DOHH2 (cell line): Measurements from ENCODE around the gene ABCD3.

ENCODE experiments used
- EZH2phosphoT487 ChIP-seq: fragments of 200-600 bp; sonication (generic); IDR thresholded peaks from 2 replicates; pipeline ENCODE4 v1.6.1; 2017; ENCODE audit warnings: borderline replicate concordance, mild to moderate bottlenecking, antibody characterized with exemption, low read length, moderate library complexity, mixed read lengths
- TF ChIP-seq, protein P1 (sequence below): fragments of 200-600 bp; sonication (generic); IDR thresholded peaks from one replicate; pipeline ENCODE4 v1.5.1; 2014; ENCODE audit warnings: antibody characterized with exemption, mild to moderate bottlenecking, low read depth, low read length; ENCODE audit not compliant: poor library complexity, severe bottlenecking

DNA sequence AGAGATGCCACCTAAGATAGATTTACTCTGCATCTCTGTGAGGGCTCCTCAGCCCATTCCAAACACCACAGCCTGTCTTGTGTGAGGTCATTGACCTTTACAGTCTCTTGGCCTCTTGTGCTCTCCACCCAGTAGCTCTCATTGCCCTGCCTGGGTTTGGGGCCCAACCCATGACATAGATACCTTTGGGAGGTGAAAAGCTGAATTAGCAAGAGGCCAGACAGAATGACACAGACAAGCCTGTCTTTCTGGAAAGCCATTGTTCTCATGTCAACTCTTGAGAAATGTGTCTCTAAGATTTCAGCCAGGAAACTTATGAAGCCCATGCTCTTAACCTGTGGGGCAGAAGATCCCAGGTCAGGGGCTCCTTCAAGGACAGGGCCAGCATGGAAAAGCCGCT is 141.7 kb downstream of the ABCD3 start:
- TF ChIP-seq, protein P1, sequence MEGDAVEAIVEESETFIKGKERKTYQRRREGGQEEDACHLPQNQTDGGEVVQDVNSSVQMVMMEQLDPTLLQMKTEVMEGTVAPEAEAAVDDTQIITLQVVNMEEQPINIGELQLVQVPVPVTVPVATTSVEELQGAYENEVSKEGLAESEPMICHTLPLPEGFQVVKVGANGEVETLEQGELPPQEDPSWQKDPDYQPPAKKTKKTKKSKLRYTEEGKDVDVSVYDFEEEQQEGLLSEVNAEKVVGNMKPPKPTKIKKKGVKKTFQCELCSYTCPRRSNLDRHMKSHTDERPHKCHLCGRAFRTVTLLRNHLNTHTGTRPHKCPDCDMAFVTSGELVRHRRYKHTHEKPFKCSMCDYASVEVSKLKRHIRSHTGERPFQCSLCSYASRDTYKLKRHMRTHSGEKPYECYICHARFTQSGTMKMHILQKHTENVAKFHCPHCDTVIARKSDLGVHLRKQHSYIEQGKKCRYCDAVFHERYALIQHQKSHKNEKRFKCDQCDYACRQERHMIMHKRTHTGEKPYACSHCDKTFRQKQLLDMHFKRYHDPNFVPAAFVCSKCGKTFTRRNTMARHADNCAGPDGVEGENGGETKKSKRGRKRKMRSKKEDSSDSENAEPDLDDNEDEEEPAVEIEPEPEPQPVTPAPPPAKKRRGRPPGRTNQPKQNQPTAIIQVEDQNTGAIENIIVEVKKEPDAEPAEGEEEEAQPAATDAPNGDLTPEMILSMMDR, result no peak
- TF ChIP-seq EZH2phosphoT487, result no peak
